ENCODE measurements around the gene PEA15. TPM values are rescaled to one million over a fixed set of nuclear protein-coding genes. Genes with fewer than 3 reads are reported as not detected.

The PEA15 gene
- total RNA-seq, 1 experiment from 2014 or later: 153 TPM

DNA sequence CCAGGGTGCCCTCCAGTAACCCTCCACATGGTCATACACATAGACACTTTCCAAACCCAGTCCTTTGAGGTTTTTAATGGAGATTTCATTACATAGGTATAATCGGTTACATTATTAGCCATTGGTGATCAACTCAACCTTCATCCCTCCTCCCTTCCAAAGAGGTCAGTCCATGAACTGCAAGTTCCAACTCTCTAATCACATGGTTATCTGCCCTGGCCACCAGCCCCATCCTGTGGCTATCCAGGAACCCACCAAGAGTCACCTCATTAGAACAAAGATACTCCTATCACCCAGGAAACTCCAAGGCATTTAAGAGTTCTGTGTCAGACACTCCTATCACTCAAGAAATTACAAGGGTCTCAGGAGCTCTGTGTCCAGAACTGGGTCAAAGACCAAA is 41.6 kb upstream of the PEA15 start:
- Mint-ChIP-seq H3K9me3 (ENCODE audit: low read depth, unreplicated experiment) (no peaks in the 10 kb centered on the region), H3K4me3 (ENCODE audit: low read depth, unreplicated experiment) (no peak overlapping the region), H3K4me1 (ENCODE audit: low read depth, unreplicated experiment) (no peaks in the 10 kb centered on the region), H3K27ac (ENCODE audit: unreplicated experiment) (no peak overlapping the region), H3K36me3 (ENCODE audit: insufficient read depth, unreplicated experiment) (no peaks in the 10 kb centered on the region), H3K27me3 (ENCODE audit: unreplicated experiment) (peaks cover 74% of the 10 kb centered on the region)
- DNase-seq: no peak
- CTCF ChIA-PET: no interaction called here
- no TSS peak for BruUV-seq (replicated peaks)
- TF ChIP-seq, protein P1, sequence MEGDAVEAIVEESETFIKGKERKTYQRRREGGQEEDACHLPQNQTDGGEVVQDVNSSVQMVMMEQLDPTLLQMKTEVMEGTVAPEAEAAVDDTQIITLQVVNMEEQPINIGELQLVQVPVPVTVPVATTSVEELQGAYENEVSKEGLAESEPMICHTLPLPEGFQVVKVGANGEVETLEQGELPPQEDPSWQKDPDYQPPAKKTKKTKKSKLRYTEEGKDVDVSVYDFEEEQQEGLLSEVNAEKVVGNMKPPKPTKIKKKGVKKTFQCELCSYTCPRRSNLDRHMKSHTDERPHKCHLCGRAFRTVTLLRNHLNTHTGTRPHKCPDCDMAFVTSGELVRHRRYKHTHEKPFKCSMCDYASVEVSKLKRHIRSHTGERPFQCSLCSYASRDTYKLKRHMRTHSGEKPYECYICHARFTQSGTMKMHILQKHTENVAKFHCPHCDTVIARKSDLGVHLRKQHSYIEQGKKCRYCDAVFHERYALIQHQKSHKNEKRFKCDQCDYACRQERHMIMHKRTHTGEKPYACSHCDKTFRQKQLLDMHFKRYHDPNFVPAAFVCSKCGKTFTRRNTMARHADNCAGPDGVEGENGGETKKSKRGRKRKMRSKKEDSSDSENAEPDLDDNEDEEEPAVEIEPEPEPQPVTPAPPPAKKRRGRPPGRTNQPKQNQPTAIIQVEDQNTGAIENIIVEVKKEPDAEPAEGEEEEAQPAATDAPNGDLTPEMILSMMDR (IDR thresholded peaks at IDR 0.05; ENCODE audit: unreplicated experiment): no peak
- intact Hi-C loops (cut with micrococcal nuclease; ENCODE audit: unreplicated experiment): no loop called here

DNA sequence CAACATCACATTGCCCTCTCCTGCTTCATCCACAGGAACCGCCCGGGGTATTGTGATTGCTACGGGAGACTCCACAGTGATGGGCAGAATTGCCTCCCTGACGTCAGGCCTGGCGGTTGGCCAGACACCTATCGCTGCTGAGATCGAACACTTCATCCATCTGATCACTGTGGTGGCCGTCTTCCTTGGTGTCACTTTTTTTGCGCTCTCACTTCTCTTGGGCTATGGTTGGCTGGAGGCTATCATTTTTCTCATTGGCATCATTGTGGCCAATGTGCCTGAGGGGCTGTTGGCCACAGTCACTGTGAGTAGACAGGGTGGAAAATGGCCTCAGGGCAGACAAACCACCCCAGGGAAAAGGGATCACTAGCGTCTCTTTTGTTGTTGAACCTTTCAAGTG is 41.1 kb upstream of the PEA15 start:
- TF ChIP-seq, protein P1 (IDR thresholded peaks at IDR 0.05; ENCODE audit: unreplicated experiment): no peak
- Mint-ChIP-seq H3K27ac (ENCODE audit: unreplicated experiment) (no peak overlapping the region), H3K36me3 (ENCODE audit: insufficient read depth, unreplicated experiment) (no peaks in the 10 kb centered on the region), H3K4me3 (ENCODE audit: low read depth, unreplicated experiment) (no peak overlapping the region), H3K4me1 (ENCODE audit: low read depth, unreplicated experiment) (no peaks in the 10 kb centered on the region), H3K9me3 (ENCODE audit: low read depth, unreplicated experiment) (no peaks in the 10 kb centered on the region), H3K27me3 (ENCODE audit: unreplicated experiment) (peaks cover 74% of the 10 kb centered on the region)
- CTCF ChIA-PET: no interaction called here
- intact Hi-C loops (cut with micrococcal nuclease; ENCODE audit: unreplicated experiment): no loop called here
- no peak for DNase-seq
- no TSS peak for BruUV-seq (replicated peaks)

DNA sequence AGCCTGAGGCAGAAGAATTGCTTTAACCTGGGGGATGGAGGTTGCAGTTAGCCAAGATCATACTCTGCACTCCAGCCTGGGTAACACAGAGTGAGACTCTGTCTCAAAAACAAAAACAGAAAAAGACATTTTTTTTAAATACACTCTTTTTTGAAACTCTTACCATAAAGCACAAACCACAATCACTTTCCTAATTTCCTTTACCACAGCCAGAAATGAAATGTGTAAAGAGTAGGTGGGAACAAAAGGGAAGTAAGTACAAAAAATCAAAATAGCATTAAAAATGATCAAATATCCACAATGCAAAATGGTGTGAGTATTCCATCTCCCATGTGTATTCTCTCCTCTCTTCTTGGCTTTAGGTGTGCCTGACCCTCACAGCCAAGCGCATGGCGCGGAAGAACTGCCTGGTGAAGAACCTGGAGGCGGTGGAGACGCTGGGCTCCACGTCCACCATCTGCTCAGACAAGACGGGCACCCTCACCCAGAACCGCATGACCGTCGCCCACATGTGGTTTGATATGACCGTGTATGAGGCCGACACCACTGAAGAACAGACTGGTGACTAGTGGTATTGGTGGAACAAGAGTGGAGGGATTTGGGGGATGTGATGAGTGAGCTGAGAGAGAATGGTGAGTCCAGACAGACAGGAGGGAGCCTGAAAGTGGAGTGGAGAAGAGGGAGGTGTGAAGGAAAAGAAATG is 38.9 kb upstream of the PEA15 start:
- H3K9me3 Mint-ChIP-seq (ENCODE audit: low read depth, unreplicated experiment): no peaks in the 10 kb centered on the region
- H3K27ac Mint-ChIP-seq (ENCODE audit: unreplicated experiment): no peak overlapping the region
- DNase-seq: no peak
- H3K4me3 Mint-ChIP-seq (ENCODE audit: low read depth, unreplicated experiment): no peak overlapping the region
- H3K4me1 Mint-ChIP-seq (ENCODE audit: low read depth, unreplicated experiment): no peaks in the 10 kb centered on the region
- intact Hi-C loops (cut with micrococcal nuclease; ENCODE audit: unreplicated experiment): no loop called here
- no peaks in the 10 kb centered on the region for H3K36me3 Mint-ChIP-seq (ENCODE audit: insufficient read depth, unreplicated experiment)
- CTCF ChIA-PET: no interaction called here
- TF ChIP-seq, protein P1 (IDR thresholded peaks at IDR 0.05; ENCODE audit: unreplicated experiment): no peak
- peaks cover 85% of the 10 kb centered on the region for H3K27me3 Mint-ChIP-seq (ENCODE audit: unreplicated experiment)
- no TSS peak for BruUV-seq (replicated peaks)

DNA sequence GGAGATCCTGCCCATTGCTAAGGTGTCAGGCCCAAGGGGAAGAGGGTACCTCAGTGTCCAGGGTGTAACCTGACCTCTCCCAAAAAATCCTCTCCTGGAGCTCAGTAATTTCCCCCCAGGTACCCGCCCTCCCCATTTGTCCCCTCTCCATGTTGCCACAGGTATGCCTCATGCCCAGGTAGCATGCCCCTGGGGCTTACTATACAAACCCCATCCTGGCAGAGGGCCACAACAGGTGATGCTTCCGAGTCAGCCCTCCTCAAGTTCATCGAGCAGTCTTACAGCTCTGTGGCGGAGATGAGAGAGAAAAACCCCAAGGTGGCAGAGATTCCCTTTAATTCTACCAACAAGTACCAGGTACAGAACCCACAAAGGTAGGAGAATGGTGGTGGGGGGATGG is 38.1 kb upstream of the PEA15 start:
- Mint-ChIP-seq H3K27ac (ENCODE audit: unreplicated experiment) (no peak overlapping the region), H3K27me3 (ENCODE audit: unreplicated experiment) (peaks cover 85% of the 10 kb centered on the region), H3K4me1 (ENCODE audit: low read depth, unreplicated experiment) (no peaks in the 10 kb centered on the region), H3K9me3 (ENCODE audit: low read depth, unreplicated experiment) (no peaks in the 10 kb centered on the region), H3K36me3 (ENCODE audit: insufficient read depth, unreplicated experiment) (no peaks in the 10 kb centered on the region), H3K4me3 (ENCODE audit: low read depth, unreplicated experiment) (no peak overlapping the region)
- intact Hi-C loops (cut with micrococcal nuclease; ENCODE audit: unreplicated experiment): no loop called here
- BruUV-seq (replicated peaks): no TSS peak
- TF ChIP-seq, protein P1 (IDR thresholded peaks at IDR 0.05; ENCODE audit: unreplicated experiment): no peak
- DNase-seq: no peak
- CTCF ChIA-PET: no interaction called here

Measured in Calu3 (cell line).